PC-9 (cell line): ENCODE data around the gene DPP10. TPM values are rescaled to one million over a fixed set of nuclear protein-coding genes. Genes with fewer than 3 reads are reported as not detected.

Source experiments
- BruUV-seq: library from RNA; stranded (reverse); fragments of 400-500 nt; replicated peaks from 2 replicates; lab custom pipeline; 2021; lab: Mats Ljungman, UMichigan
- CTCF ChIA-PET: fragments of 300-600 bp; sonication (Branson Sonifier 250); formaldehyde crosslinking; loops from one replicate; lab custom pipeline; 2022; ENCODE audit warnings: antibody characterized with exemption; lab: Charles Lee
- POLR2A ChIA-PET: fragments of 300-600 bp; sonication (Branson Sonifier 250); formaldehyde crosslinking; loops from one replicate; lab custom pipeline; 2022; ENCODE audit warnings: antibody characterized with exemption; ENCODE audit not compliant: unreplicated experiment; lab: Charles Lee
- DNase-seq, 2 experiments: peaks; one replicate each; pipeline versions ENCODE4 v3.0.0 to v3.0.0-alpha.2; 2015 to 2022; ENCODE audit warnings: mixed read lengths in 1 of 2
- H2AFZ ChIP-seq: fragments of 200-600 bp; sonication (generic); 2 replicates; pipeline ENCODE4 v1.8.1; 2017; ENCODE audit warnings: antibody characterized with exemption
- H3F3A ChIP-seq: fragments of 200-600 bp; sonication (generic); 2 replicates; pipeline ENCODE4 v1.8.1; 2017; ENCODE audit warnings: antibody characterized with exemption, mild to moderate bottlenecking, low read depth; ENCODE audit not compliant: insufficient read depth
- H3K27ac ChIP-seq: fragments of 200-600 bp; sonication (generic); 2 replicates; pipeline ENCODE4 v1.6.1; 2016; ENCODE audit warnings: mixed run types
- H3K27me3 ChIP-seq: fragments of 200-600 bp; sonication (generic); 2 replicates; pipeline ENCODE4 v1.6.1; 2016; ENCODE audit warnings: low read depth, mixed run types; ENCODE audit not compliant: insufficient read depth
- H3K36me3 ChIP-seq: fragments of 200-600 bp; sonication (generic); 2 replicates; pipeline ENCODE4 v1.6.1; 2016; ENCODE audit warnings: low read depth, mixed run types
- H3K4me1 ChIP-seq: fragments of 200-600 bp; sonication (generic); replicated peaks from 2 replicates; pipeline ENCODE4 v1.6.1; 2016; ENCODE audit warnings: mixed run types; ENCODE audit not compliant: insufficient read depth
- H3K4me2 ChIP-seq: fragments of 200-600 bp; sonication (generic); 2 replicates; pipeline ENCODE4 v1.6.1; 2017; ENCODE audit warnings: mixed run types
- H3K4me3 ChIP-seq: fragments of 200-600 bp; sonication (generic); 2 replicates; pipeline ENCODE4 v1.6.1; 2016; ENCODE audit warnings: mixed run types
- H3K79me2 ChIP-seq: fragments of 200-600 bp; sonication (generic); 2 replicates; pipeline ENCODE4 v1.6.1; 2017; ENCODE audit warnings: low read depth, mixed run types
- H3K9me2 ChIP-seq: fragments of 200-600 bp; sonication (generic); 2 replicates; pipeline ENCODE4 v1.8.1; 2017; ENCODE audit warnings: mild to moderate bottlenecking; ENCODE audit not compliant: insufficient read depth
- H3K9me3 ChIP-seq: fragments of 200-600 bp; sonication (generic); 2 replicates; pipeline ENCODE4 v1.8.1; 2016; ENCODE audit warnings: low read depth; ENCODE audit not compliant: insufficient read depth
- H4K20me1 ChIP-seq: fragments of 200-600 bp; sonication (generic); 2 replicates; pipeline ENCODE4 v1.8.1; 2017; ENCODE audit not compliant: insufficient read depth
- CTCF ChIP-seq: fragments of 200-600 bp; sonication (generic); conservative IDR thresholded peaks from 2 replicates; pipeline ENCODE4 v1.6.1; 2017; ENCODE audit warnings: mixed run types, antibody characterized with exemption, mild to moderate bottlenecking, moderate library complexity
- EZH2 ChIP-seq: fragments of 200-600 bp; sonication (generic); IDR thresholded peaks from 2 replicates; pipeline ENCODE4 v1.8.0; 2017; ENCODE audit warnings: antibody characterized with exemption, low read depth
- intact Hi-C: fragments of 100-400 bp; cut with micrococcal nuclease; formaldehyde crosslinking; loops from one replicate; pipeline ENCODE4 v1.10.0; 2022; ENCODE audit not compliant: unreplicated experiment
- total RNA-seq: library from RNA; stranded (reverse); gene quantifications from 2 replicates; pipeline ENCODE4 v1.2.3, GENCODE V29; 2021

Gene DPP10
- total RNA-seq, 1 experiment from 2014 or later = not detected

GRCh38 chr2:114614592-114614991, 172.2 kb downstream of the DPP10 start:
- H3K4me2 ChIP-seq = no peak overlapping the region
- H2AFZ ChIP-seq = no peak overlapping the region
- TF ChIP-seq EZH2 = no peak
- no peak for TF ChIP-seq CTCF
- 0 out of 2 replicates have a peak, but pooled peaks cover 2% of the 10 kb centered on the region for H3K27me3 ChIP-seq
- no peaks in the 10 kb centered on the region for H4K20me1 ChIP-seq
- H3K9me3 ChIP-seq = no peaks in the 10 kb centered on the region
- POLR2A ChIA-PET = no interaction called here
- no peaks in the 10 kb centered on the region for H3K9me2 ChIP-seq
- H3K79me2 ChIP-seq = no peaks in the 10 kb centered on the region
- CTCF ChIA-PET = no interaction called here
- H3K4me1 ChIP-seq = no peaks in the 10 kb centered on the region
- DNase-seq = no peak
- H3K36me3 ChIP-seq = no peaks in the 10 kb centered on the region
- H3K27ac ChIP-seq = no peak overlapping the region
- intact Hi-C loops = no loop called here
- no TSS peak for BruUV-seq
- H3K4me3 ChIP-seq = no peak overlapping the region
- H3F3A ChIP-seq = no peaks in the 10 kb centered on the region

- H4K20me1 ChIP-seq = no peaks in the 10 kb centered on the region
- TF ChIP-seq EZH2 (no peak), CTCF (no peak)
- H3K4me3 ChIP-seq = no peak overlapping the region
- no peaks in the 10 kb centered on the region for H3K36me3 ChIP-seq
- no peaks in the 10 kb centered on the region for H3K4me1 ChIP-seq
- no peak overlapping the region for H3K27ac ChIP-seq
- no peaks in the 10 kb centered on the region for H3K79me2 ChIP-seq
- H3K9me2 ChIP-seq = no peaks in the 10 kb centered on the region
- BruUV-seq = no TSS peak
- no peaks in the 10 kb centered on the region for H3K9me3 ChIP-seq
- no peak overlapping the region for H3K4me2 ChIP-seq
- CTCF ChIA-PET = no interaction called here
- no peak overlapping the region for H2AFZ ChIP-seq
- no peaks in the 10 kb centered on the region for H3F3A ChIP-seq
- intact Hi-C loops = no loop called here
- H3K27me3 ChIP-seq = no peaks in the 10 kb centered on the region
- no peak for DNase-seq
- POLR2A ChIA-PET = no interaction called here
Observed at GRCh38 chr2:114628481-114628880, 186.0 kb downstream of the DPP10 start.

DNA sequence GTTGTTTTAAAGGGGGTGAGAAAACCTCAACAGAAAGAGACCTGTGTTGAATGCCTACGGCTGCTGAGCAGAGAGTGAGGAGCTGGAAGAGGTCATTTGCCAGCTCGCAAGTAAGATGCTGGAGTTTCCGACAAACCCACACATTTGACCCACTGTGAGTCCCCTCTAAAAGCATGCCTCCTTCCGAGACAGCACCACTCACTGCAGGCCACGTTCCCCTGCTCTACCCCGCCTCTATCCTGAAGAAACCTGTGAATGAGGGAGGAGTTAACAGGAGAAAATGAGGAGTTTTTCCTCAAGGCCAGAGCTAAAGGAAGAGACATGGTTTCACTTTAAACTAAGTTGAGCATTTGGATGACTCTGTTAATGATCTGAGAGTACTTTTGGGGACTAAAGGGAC, 188.7 kb downstream of the DPP10 start:
- DNase-seq = no peak
- TF ChIP-seq EZH2 (no peak), CTCF (no peak)
- H4K20me1 ChIP-seq = no peaks in the 10 kb centered on the region
- no peaks in the 10 kb centered on the region for H3K36me3 ChIP-seq
- no peaks in the 10 kb centered on the region for H3K79me2 ChIP-seq
- CTCF ChIA-PET = no interaction called here
- no peaks in the 10 kb centered on the region for H3K9me2 ChIP-seq
- no peaks in the 10 kb centered on the region for H3K4me1 ChIP-seq
- no peaks in the 10 kb centered on the region for H3K27me3 ChIP-seq
- H3K4me2 ChIP-seq = 0 out of 2 replicates have a peak overlapping the region, but pooled peaks have one; percentile 1
- intact Hi-C loops = no loop called here
- POLR2A ChIA-PET = no interaction called here
- no TSS peak for BruUV-seq
- no peaks in the 10 kb centered on the region for H3K9me3 ChIP-seq
- no peak overlapping the region for H3K4me3 ChIP-seq
- no peak overlapping the region for H3K27ac ChIP-seq
- H2AFZ ChIP-seq = no peak overlapping the region
- H3F3A ChIP-seq = no peaks in the 10 kb centered on the region
